GM23248 (cell line): Measurements from ENCODE around the gene CHST4.

Experiments
- EZH2 ChIP-seq: fragments of 200-600 bp; sonication (generic); IDR thresholded peaks from 2 replicates; pipeline ENCODE4 v1.6.1; 2018; ENCODE audit warnings: antibody characterized with exemption, mild to moderate bottlenecking; ENCODE audit not compliant: insufficient read depth, poor library complexity, severe bottlenecking
- EZH2phosphoT487 ChIP-seq: fragments of 200-600 bp; sonication (generic); IDR thresholded peaks from 2 replicates; pipeline ENCODE4 v1.6.1; 2018; ENCODE audit warnings: antibody characterized with exemption, moderate library complexity, mild to moderate bottlenecking, low read depth; ENCODE audit not compliant: insufficient read depth

DNA sequence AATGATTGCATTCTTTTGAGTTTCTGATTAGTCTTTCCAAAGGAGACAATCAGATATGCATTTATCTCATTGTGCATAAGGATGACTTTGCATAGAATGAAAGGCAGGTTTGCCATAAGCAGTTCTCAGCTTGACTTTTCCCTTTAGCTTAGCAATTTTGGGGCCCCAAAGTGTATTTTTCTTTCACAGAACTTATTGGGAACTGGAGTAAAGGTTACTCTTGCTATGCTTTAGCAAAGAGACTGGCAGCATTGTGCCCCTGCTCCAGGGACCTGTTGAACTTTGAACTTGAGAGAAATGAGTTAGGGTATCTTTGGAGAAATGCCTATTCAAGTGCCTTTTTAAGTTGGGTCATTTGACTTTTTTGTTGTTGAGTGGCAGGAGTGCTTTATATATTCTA lies 33.6 kb downstream of the CHST4 start:
- TF ChIP-seq EZH2 (no peak), EZH2phosphoT487 (no peak)
